Endothelial cell of umbilical vein (primary cell): ENCODE data around the gene STIMATE. TPM values are rescaled to one million over a fixed set of nuclear protein-coding genes. Genes with fewer than 3 reads are reported as not detected.

Experiments
- BruUV-seq: library from RNA; stranded (reverse); fragments of 400-500 nt; replicated peaks from 2 replicates; lab custom pipeline; 2021; lab: Mats Ljungman, UMichigan
- CTCF ChIA-PET: fragments of 300-600, 350-600 bp; sonication (Branson Sonifier 250); formaldehyde crosslinking; loops from one replicate; lab custom pipeline; 2021; ENCODE audit warnings: antibody characterized with exemption, inconsistent platforms; lab: Charles Lee
- POLR2A ChIA-PET: fragments of 300-600, 350-600 bp; sonication (Branson Sonifier 250); formaldehyde crosslinking; loops from one replicate; lab custom pipeline; 2021; ENCODE audit warnings: antibody characterized with exemption, inconsistent platforms; lab: Charles Lee
- DNase-seq: peaks from one replicate; pipeline ENCODE4 v3.0.0-alpha.2; 2011; ENCODE audit warnings: low read depth, low spot score
- FAIRE-seq: peaks from 2 replicates; lab custom pipeline; 2011; peaks lifted over from hg19 to GRCh38; lab: Jason Lieb, UNC
- H2AFZ ChIP-seq: 2 replicates; pipeline ENCODE4 v1.6.0; 2012; ENCODE audit warnings: low read depth, low read length, control low read depth, inconsistent platforms
- H3K27ac ChIP-seq: 2 replicates; pipeline ENCODE4 v1.5.1; 2011; ENCODE audit warnings: low read depth, mild to moderate bottlenecking, control low read depth, low read length, moderate library complexity; ENCODE audit not compliant: insufficient read depth
- H3K27me3 ChIP-seq, 2 experiments: 2 replicates each; pipeline versions ENCODE4 v1.6.0 to v1.6.1; 2011; ENCODE audit warnings: low read length in 2 of 2, mixed read lengths in 1 of 2; ENCODE audit not compliant: control insufficient read depth in 2 of 2, insufficient read depth in 2 of 2
- H3K36me3 ChIP-seq, 2 experiments: 2 replicates in 1 of 2; 3 replicates in 1 of 2; pipeline ENCODE4 v1.5.1; 2011; ENCODE audit warnings: low read length in 2 of 2, mild to moderate bottlenecking in 1 of 2, moderate library complexity in 1 of 2; ENCODE audit not compliant: control insufficient read depth in 2 of 2, insufficient read depth in 2 of 2; ENCODE audit errors: extremely low read depth in 1 of 2
- H3K4me1 ChIP-seq: 3 replicates; pipeline ENCODE4 v1.5.1; 2011; ENCODE audit warnings: mild to moderate bottlenecking, low read length; ENCODE audit not compliant: control insufficient read depth, insufficient read depth; ENCODE audit errors: extremely low read depth
- H3K4me2 ChIP-seq: 2 replicates; pipeline ENCODE4 v1.6.1; 2011; ENCODE audit warnings: low read length, control low read depth, mixed read lengths; ENCODE audit not compliant: insufficient read depth
- H3K4me3 ChIP-seq, 3 experiments: fragments of 200-600 bp in 1 of 3; sonication (generic), shearing (Covaris generic) in 1 of 3; replicated peaks in 1 of 3; 2 replicates each; pipeline ENCODE4 v1.5.1; 2011 to 2016; ENCODE audit warnings: control low read depth in 3 of 3, low read length in 3 of 3, mild to moderate bottlenecking in 2 of 3, inconsistent platforms in 1 of 3, low read depth in 1 of 3, moderate library complexity in 1 of 3; ENCODE audit not compliant: insufficient read depth in 1 of 3
- H3K79me2 ChIP-seq: 2 replicates; pipeline ENCODE4 v1.6.0; 2012; ENCODE audit warnings: low read length, inconsistent platforms; ENCODE audit not compliant: control insufficient read depth, insufficient read depth
- H3K9ac ChIP-seq: replicated peaks from 2 replicates; pipeline ENCODE3; 2011; ENCODE audit warnings: low read length, control low read depth; ENCODE audit not compliant: insufficient read depth; ENCODE audit errors: extremely low read depth
- H3K9me1 ChIP-seq: replicated peaks from 3 replicates; pipeline ENCODE4 v1.6.0; 2011; ENCODE audit warnings: mild to moderate bottlenecking, low read length; ENCODE audit not compliant: control insufficient read depth, insufficient read depth; ENCODE audit errors: extremely low read depth
- H3K9me3 ChIP-seq: replicated peaks from 2 replicates; pipeline ENCODE4 v1.5.1; 2012; ENCODE audit warnings: low read length, inconsistent platforms; ENCODE audit not compliant: control insufficient read depth, insufficient read depth
- H4K20me1 ChIP-seq: replicated peaks from 2 replicates; pipeline ENCODE3; 2011; ENCODE audit warnings: mild to moderate bottlenecking, low read length; ENCODE audit not compliant: control insufficient read depth, insufficient read depth; ENCODE audit errors: extremely low read depth
- CTCF ChIP-seq, 2 donors: IDR thresholded peaks; 1 replicate in 1 of 2; 2 replicates in 1 of 2; pipeline ENCODE4 v1.5.1; 2011; ENCODE audit warnings: low read length in 2 of 2, mild to moderate bottlenecking in 2 of 2, moderate library complexity in 2 of 2, control low read depth in 1 of 2, inconsistent platforms in 1 of 2, low read depth in 1 of 2; ENCODE audit not compliant: insufficient read depth in 1 of 2; ENCODE audit errors: extremely low read depth in 1 of 2
- EZH2 ChIP-seq: IDR thresholded peaks from 2 replicates; pipeline ENCODE4 v1.6.1; 2012; ENCODE audit warnings: borderline replicate concordance, low read depth, mild to moderate bottlenecking, moderate library complexity, low read length, inconsistent platforms; ENCODE audit not compliant: severe bottlenecking
- FOS ChIP-seq: IDR thresholded peaks from 2 replicates; pipeline ENCODE4 v1.6.1; 2011; ENCODE audit warnings: mild to moderate bottlenecking, low read length, moderate library complexity, borderline replicate concordance; ENCODE audit not compliant: insufficient read depth
- GATA2 ChIP-seq: IDR thresholded peaks from 2 replicates; pipeline ENCODE4 v1.7.0; 2011; ENCODE audit warnings: low read depth, mild to moderate bottlenecking, moderate library complexity, mixed read lengths, low read length; ENCODE audit not compliant: insufficient read length, insufficient read depth
- JUN ChIP-seq: IDR thresholded peaks from 2 replicates; pipeline ENCODE4 v1.6.1; 2011; ENCODE audit warnings: borderline replicate concordance, low read depth; ENCODE audit not compliant: insufficient read length, insufficient read depth
- MYC ChIP-seq: IDR thresholded peaks from one replicate; pipeline ENCODE4 v1.6.1; 2011; ENCODE audit warnings: mild to moderate bottlenecking, low read depth, low read length
- POLR2A ChIP-seq: IDR thresholded peaks from 2 replicates; pipeline ENCODE4 v1.6.1; 2012; ENCODE audit warnings: low read depth, mild to moderate bottlenecking, control low read depth, low read length
- POLR2AphosphoS5 ChIP-seq: IDR thresholded peaks from 2 replicates; pipeline ENCODE4 v1.6.1; 2012; ENCODE audit warnings: low read depth, mild to moderate bottlenecking, control low read depth, low read length, moderate library complexity; ENCODE audit not compliant: insufficient read depth
- dilution Hi-C: fragments of 300-500 bp; cut with MboI; formaldehyde crosslinking; loops from one replicate; pipeline ENCODE4 v1.15.0; 2019; ENCODE audit warnings: low sequenced_read_pairs; ENCODE audit not compliant: extremely low pct_ligation_motif_present
- intact Hi-C: fragments of 100-400 bp; cut with micrococcal nuclease; formaldehyde crosslinking; loops from one replicate; pipeline ENCODE4 v1.10.0; 2022
- polyA plus RNA-seq, 4 experiments: library from polyadenylated mRNA; depleted of rRNA in 3 of 4; stranded (reverse) in 3 of 4; unstranded in 1 of 4; fragments of >200 nt; gene quantifications; 2 replicates each; pipeline versions ENCODE4 v1.2.1 to v1.2.3, GENCODE V29; 2011 to 2012; ENCODE audit warnings: missing spikeins in 1 of 4
- total RNA-seq: library from RNA; stranded (reverse); gene quantifications from 2 replicates; pipeline ENCODE4 v1.2.3, GENCODE V29; 2021
- TF ChIP-seq, protein P1 (sequence below): IDR thresholded peaks from 2 replicates; pipeline ENCODE4 v1.6.1; 2011; ENCODE audit not compliant: insufficient read depth, insufficient read length

Gene STIMATE
- total and polyA plus RNA-seq, 2 donors (not counting 3 experiments of a cell fraction or from before 2014, with no cell fraction given): 18.2 to 24.0 TPM

DNA sequence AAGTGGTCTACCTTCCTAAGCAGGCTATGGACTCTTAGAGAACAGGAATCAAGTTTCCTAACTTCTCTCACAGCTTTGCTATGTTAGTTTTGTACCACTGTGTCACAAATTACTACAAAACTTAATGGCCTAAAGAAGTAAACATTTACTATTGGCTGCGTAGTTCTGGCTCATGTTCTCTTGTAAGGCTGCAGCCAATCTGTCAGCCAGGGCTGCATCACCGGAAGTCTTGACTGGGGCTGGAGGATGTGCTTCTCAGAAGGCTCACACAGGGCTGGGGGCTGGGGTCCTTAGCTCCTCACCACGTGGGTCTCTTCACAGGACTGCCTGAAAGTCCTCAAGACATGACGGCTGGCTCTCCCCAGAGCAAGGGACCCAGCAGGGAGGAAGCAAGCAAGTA lies 15.5 kb downstream of the STIMATE start:
- dilution Hi-C loops: no loop called here
- H3K4me2 ChIP-seq: no peak overlapping the region
- H4K20me1 ChIP-seq: no peaks in the 10 kb centered on the region
- ChIA-PET POLR2A (no interaction called here), CTCF (no interaction called here)
- no peaks in the 10 kb centered on the region for H3K9me1 ChIP-seq
- DNase-seq (no peak), FAIRE-seq (no peak)
- H3K36me3 ChIP-seq: peaks cover 0 to 1% of the 10 kb centered on the region in 2 experiments
- H3K27me3 ChIP-seq: no peaks in the 10 kb centered on the region
- BruUV-seq: no TSS peak
- H3K79me2 ChIP-seq: no peaks in the 10 kb centered on the region
- no peak for TF ChIP-seq POLR2AphosphoS5
- TF ChIP-seq CTCF (IDR thresholded peaks at IDR 0.05; ENCODE audit: extremely low read depth in 1 of 2, insufficient read depth in 1 of 2, low read depth in 1 of 2, low read length in 2 of 2): no peak
- TF ChIP-seq GATA2: no peak
- TF ChIP-seq POLR2A: no peak
- no peak for TF ChIP-seq JUN
- TF ChIP-seq, protein P1, sequence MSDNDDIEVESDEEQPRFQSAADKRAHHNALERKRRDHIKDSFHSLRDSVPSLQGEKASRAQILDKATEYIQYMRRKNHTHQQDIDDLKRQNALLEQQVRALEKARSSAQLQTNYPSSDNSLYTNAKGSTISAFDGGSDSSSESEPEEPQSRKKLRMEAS: no peak
- no peak for TF ChIP-seq FOS
- TF ChIP-seq EZH2: no peak
- no peak for TF ChIP-seq MYC
- no peak overlapping the region for H3K9ac ChIP-seq
- H3K9me3 ChIP-seq: no peaks in the 10 kb centered on the region
- intact Hi-C loops: no loop called here
- no peak overlapping the region for H3K4me3 ChIP-seq
- H3K27ac ChIP-seq: no peak overlapping the region
- H2AFZ ChIP-seq: no peak overlapping the region
- H3K4me1 ChIP-seq: no peaks in the 10 kb centered on the region
